Liver (tissue), 3 donors: ENCODE results near the gene MCEMP1.

Source experiments
- RXRA ChIP-seq, 2 donors: IDR thresholded peaks; 2 replicates each; pipeline ENCODE4 v1.6.1; 2017 to 2018; ENCODE audit warnings: antibody characterized with exemption in 2 of 2, mild to moderate bottlenecking in 1 of 2
- YY1 ChIP-seq: IDR thresholded peaks from 2 replicates; pipeline ENCODE4 v1.6.1; 2016; ENCODE audit warnings: antibody characterized with exemption, mild to moderate bottlenecking
- TF ChIP-seq, protein P1 (sequence below): fragments of 150-350 bp; IDR thresholded peaks from 2 replicates; pipeline ENCODE4 v1.5.1; 2017; ENCODE audit warnings: improper control_type of control experiment, low read depth, low read length; ENCODE audit not compliant: missing input control
- TF ChIP-seq, protein P2 (sequence below): IDR thresholded peaks from 2 replicates; pipeline ENCODE4 v1.6.1; 2016; ENCODE audit warnings: antibody characterized with exemption
- donor health status: healthy.
- donor health status: healthy.

DNA sequence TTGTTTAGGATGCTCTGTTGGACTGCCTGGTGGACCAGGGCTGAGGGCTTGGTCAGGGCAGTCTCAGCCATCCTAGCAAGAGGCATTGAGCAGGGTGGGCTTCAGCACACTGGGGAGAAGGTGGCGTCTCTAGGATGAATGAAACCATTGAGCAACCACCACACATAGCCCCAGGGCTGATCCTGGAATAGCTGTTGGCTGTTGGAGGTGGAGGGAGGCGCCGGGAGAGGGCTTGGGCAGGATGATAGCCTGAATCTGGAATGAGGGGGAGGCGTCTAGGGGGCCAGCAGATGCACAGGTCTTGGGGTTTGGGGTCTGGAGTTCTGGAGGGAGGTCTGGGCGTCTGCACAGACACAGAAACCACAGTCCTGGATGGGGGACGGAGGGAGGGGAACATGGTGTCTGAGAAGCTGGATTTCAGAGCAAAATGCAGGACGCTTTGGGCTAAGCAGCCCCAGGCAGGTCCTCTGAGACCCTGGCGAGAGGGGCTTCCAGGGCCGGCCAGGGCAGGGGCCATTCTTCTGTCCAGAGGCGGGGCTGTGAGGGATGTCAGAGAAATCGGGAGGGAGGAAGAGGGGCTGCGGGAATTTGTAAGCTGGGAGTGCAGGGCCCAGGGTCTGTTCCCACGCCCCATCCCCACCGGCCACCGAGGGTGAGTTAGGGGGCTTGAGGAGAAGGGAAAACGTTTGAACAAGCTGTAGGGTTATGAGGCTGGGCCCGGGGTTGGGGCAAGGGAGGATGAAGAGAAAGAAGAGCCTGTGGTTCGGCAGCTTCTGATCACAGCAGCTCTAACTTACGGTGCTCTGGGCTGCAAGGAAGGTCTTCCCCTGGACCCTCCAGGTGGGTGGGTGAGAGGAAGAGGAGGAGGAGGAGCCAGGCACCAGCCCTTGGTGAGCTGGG is 8.9 kb downstream of the MCEMP1 start:
- TF ChIP-seq, protein P1, sequence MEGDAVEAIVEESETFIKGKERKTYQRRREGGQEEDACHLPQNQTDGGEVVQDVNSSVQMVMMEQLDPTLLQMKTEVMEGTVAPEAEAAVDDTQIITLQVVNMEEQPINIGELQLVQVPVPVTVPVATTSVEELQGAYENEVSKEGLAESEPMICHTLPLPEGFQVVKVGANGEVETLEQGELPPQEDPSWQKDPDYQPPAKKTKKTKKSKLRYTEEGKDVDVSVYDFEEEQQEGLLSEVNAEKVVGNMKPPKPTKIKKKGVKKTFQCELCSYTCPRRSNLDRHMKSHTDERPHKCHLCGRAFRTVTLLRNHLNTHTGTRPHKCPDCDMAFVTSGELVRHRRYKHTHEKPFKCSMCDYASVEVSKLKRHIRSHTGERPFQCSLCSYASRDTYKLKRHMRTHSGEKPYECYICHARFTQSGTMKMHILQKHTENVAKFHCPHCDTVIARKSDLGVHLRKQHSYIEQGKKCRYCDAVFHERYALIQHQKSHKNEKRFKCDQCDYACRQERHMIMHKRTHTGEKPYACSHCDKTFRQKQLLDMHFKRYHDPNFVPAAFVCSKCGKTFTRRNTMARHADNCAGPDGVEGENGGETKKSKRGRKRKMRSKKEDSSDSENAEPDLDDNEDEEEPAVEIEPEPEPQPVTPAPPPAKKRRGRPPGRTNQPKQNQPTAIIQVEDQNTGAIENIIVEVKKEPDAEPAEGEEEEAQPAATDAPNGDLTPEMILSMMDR: no peak
- TF ChIP-seq, protein P2, sequence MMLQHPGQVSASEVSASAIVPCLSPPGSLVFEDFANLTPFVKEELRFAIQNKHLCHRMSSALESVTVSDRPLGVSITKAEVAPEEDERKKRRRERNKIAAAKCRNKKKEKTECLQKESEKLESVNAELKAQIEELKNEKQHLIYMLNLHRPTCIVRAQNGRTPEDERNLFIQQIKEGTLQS: no peak
- TF ChIP-seq RXRA (IDR thresholded peaks at IDR 0.05) (no peak), YY1 (no peak)
